Heart right ventricle (tissue), 16 donors: ENCODE data around the gene SLC36A4. TPM values are rescaled to one million over a fixed set of nuclear protein-coding genes. Genes with fewer than 3 reads are reported as not detected.

Experiments
- ATAC-seq, 8 donors: fragments of 200-7000 bp; cut with Tn5 transposase; one replicate each; pipeline ENCODE4 v1.9.1; 2020; ENCODE audit warnings: mild to moderate bottlenecking in 8 of 8, moderate library complexity in 8 of 8, moderate number of reproducible peaks in 1 of 8
- DNase-seq, 2 donors: peaks; one replicate each; pipeline ENCODE4 v3.0.0-alpha.2; 2020
- H3K27ac ChIP-seq, 10 donors: fragments of 200-600 bp; sonication (generic) in 2 of 10; one replicate each; pipeline versions ENCODE4 v1.5.0 to v1.8.0; 2020 to 2022; ENCODE audit warnings: mild to moderate bottlenecking in 3 of 10
- H3K27me3 ChIP-seq, 7 donors: fragments of 200-600 bp; one replicate each; pipeline ENCODE4 v1.8.0; 2021 to 2022; ENCODE audit warnings: mild to moderate bottlenecking in 2 of 7
- H3K36me3 ChIP-seq, 9 donors: fragments of 200-600 bp; sonication (generic) in 1 of 9; one replicate each; pipeline versions ENCODE4 v1.5.0 to v1.8.0; 2020 to 2022; ENCODE audit warnings: mild to moderate bottlenecking in 2 of 9
- H3K4me1 ChIP-seq, 9 donors: fragments of 200-600 bp; sonication (generic) in 1 of 9; one replicate each; pipeline versions ENCODE4 v1.5.0 to v1.8.0; 2020 to 2022; ENCODE audit warnings: mild to moderate bottlenecking in 4 of 9
- H3K4me3 ChIP-seq, 10 donors: fragments of 200-600 bp; sonication (generic) in 2 of 10; one replicate each; pipeline versions ENCODE4 v1.5.0 to v1.8.0; 2020 to 2022; ENCODE audit warnings: mild to moderate bottlenecking in 7 of 10, moderate library complexity in 2 of 10
- H3K9me3 ChIP-seq, 11 donors: fragments of 200-600 bp in 10 of 11; sonication (generic) in 2 of 11; one replicate each; pipeline versions ENCODE4 v1.5.0 to v1.8.0; 2013 to 2022; ENCODE audit warnings: mild to moderate bottlenecking in 2 of 11, control low read depth in 1 of 11, moderate library complexity in 1 of 11
- CTCF ChIP-seq, 9 donors: fragments of 200-600 bp; sonication (generic) in 2 of 9; IDR thresholded peaks; one replicate each; pipeline versions ENCODE4 v1.5.0 to v1.8.0; 2021 to 2022; ENCODE audit warnings: antibody characterized with exemption in 9 of 9, mild to moderate bottlenecking in 5 of 9, moderate library complexity in 1 of 9
- whole genome bisulfite sequencing, 2 donors: extraction: QIAGEN DNeasy Blood & Tissue Kit; methylation state at CpG; one replicate each; pipeline ENCODE4 v1.1.7; 2013; ENCODE audit warnings: inconsistent platforms in 1 of 2; 5-methylcytosine and 5-hydroxymethylcytosine counted together
- intact Hi-C, 10 donors: fragments of 100-400 bp; cut with DNase I; formaldehyde crosslinking; loops; one replicate each; pipeline versions ENCODE4 v1.11.1 to v1.14.2; 2022
- polyA plus RNA-seq, 2 donors: library from polyadenylated mRNA; stranded (reverse); fragments of 200-250 nt; gene quantifications; one replicate each; pipeline ENCODE4 v1.2.3, GENCODE V29; 2013
- total RNA-seq, 10 donors: library from RNA; stranded (reverse); fragmentation: NEBNext Ultra II Directional in 3 of 10; extraction: Animal tissue kit (Norgen Biotek cat#: 25700) in 3 of 10; gene quantifications; one replicate each; pipeline versions ENCODE4 v1.2.1 to v1.2.4, GENCODE V29; 2021 to 2023
- donor health status: Arrhythmogenic right ventricular cardiomyopathy.
- donor health status: ischemic (EF 13 %, LVEDD 7.1; RV severe dilation, severe dysfunction).
- donor health status: healthy with polysubstance abuse.
- donor health status: DM: no; HTN: yes; CAD: no.
- donor health status: DM: no; HTN: no; CAD: no.
- donor health status: ischemic (EF 25% LVEDD 6.9; RV normal size, moderate dysfunction).
- donor health status: ischemic (EF 25% LVEDD 5.7; RV mildly dilated, moderate dysfunction).
- donor health status: healthy.
- donor health status: DM: yes; HTN: yes; CAD: no.
- donor health status: Ischemic cardiomyopathy.
- donor health status: ischemic (EF 35%, LVEDD 5.7; RV mildly dilated, moderate dysfunction).
- donor health status: nonischemic (EF 11% LVEDD 7.7; RV severe dilation, severe dysfunction).
- donor health status: DM: yes; HTN: yes; CAD: no.
- donor health status: PGD.
- donor health status: ischemic (EF 29% LVEDD 5.4; RV normal size, mild dysfunction).
- donor health status: nonischemic (EF 23%, LVEDD 6.1; RV moderate dilation, normal function).

Gene SLC36A4
- total and polyA plus RNA-seq, 12 donors = 3.1 to 11.4 (median 7.1) TPM

GRCh38 chr11:93216511-93217101 is 18.8 kb upstream of the SLC36A4 start:
- no peaks in the 10 kb centered on the region for H3K9me3 ChIP-seq
- no peaks in the 10 kb centered on the region for H3K36me3 ChIP-seq
- 66 to 68% methylated on average over 5 of the region's 5 CpGs for WGBS, 2 donors
- no peak for DNase-seq
- H3K4me3 ChIP-seq = no peak overlapping the region
- TF ChIP-seq CTCF (IDR thresholded peaks at IDR 0.05) = no peak
- H3K4me1 ChIP-seq = no peaks in the 10 kb centered on the region
- peaks cover 0 to 12% (median 3%) of the 10 kb centered on the region in 7 donors for H3K27me3 ChIP-seq
- H3K27ac ChIP-seq = no peak overlapping the region
- ATAC-seq = no peak
- intact Hi-C loops = no loop called here

- no peak for ATAC-seq
- no peaks in the 10 kb centered on the region for H3K4me1 ChIP-seq
- no peak for TF ChIP-seq CTCF (IDR thresholded peaks at IDR 0.05)
- no peak for DNase-seq
- peaks cover 0 to 6% (median 0%) of the 10 kb centered on the region in 7 donors for H3K27me3 ChIP-seq
- H3K9me3 ChIP-seq = peaks cover 0 to 11% (median 6%) of the 10 kb centered on the region in 11 donors
- intact Hi-C loops = no loop called here
- H3K36me3 ChIP-seq = no peaks in the 10 kb centered on the region
- H3K4me3 ChIP-seq = no peak overlapping the region
- H3K27ac ChIP-seq = no peak overlapping the region
These were observed 15.8 kb upstream of the SLC36A4 start for GRCh38 chr11:93213622-93214021.

GRCh38 chr11:93212094-93212493 is 14.3 kb upstream of the SLC36A4 start:
- TF ChIP-seq CTCF (IDR thresholded peaks at IDR 0.05) = no peak
- no peak overlapping the region for H3K27ac ChIP-seq
- H3K27me3 ChIP-seq = no peaks in the 10 kb centered on the region
- ATAC-seq (no peak), DNase-seq (no peak)
- intact Hi-C loops = no loop called here
- no peaks in the 10 kb centered on the region for H3K4me1 ChIP-seq
- peaks cover 0 to 19% (median 12%) of the 10 kb centered on the region in 11 donors for H3K9me3 ChIP-seq
- 63 to 64% methylated on average over 4 of the region's 4 CpGs for WGBS, 2 donors
- no peak overlapping the region for H3K4me3 ChIP-seq
- no peaks in the 10 kb centered on the region for H3K36me3 ChIP-seq

- intact Hi-C loops = no loop called here
These were observed 11.7 kb upstream of the SLC36A4 start for GRCh38 chr11:93209466-93209865.

More at GRCh38 chr11:93209466-93209865, 11.7 kb upstream of the SLC36A4 start:
- no peaks in the 10 kb centered on the region for H3K4me1 ChIP-seq
- peaks cover 0 to 19% (median 12%) of the 10 kb centered on the region in 11 donors for H3K9me3 ChIP-seq
- peaks cover 0 to 4% (median 0%) of the 10 kb centered on the region in 7 donors for H3K27me3 ChIP-seq
- H3K4me3 ChIP-seq = no peak overlapping the region
- H3K36me3 ChIP-seq = no peaks in the 10 kb centered on the region
- H3K27ac ChIP-seq = no peak overlapping the region
- no peak for TF ChIP-seq CTCF (IDR thresholded peaks at IDR 0.05)
- ATAC-seq (no peak), DNase-seq (no peak)
- WGBS, 2 donors = 50 to 59% methylated on average over 2 of the region's 2 CpGs
